NCI-H1105 (cell line): ENCODE data around the gene COX5B.
"Not testable (repeated sequence)": the region's sequence is repeated elsewhere in the genome, so short reads cannot be mapped to it uniquely, and the experiment has no call there.

Experiments used
- DNase-seq: peaks from one replicate; lab custom pipeline; 2025; lab: John Stamatoyannopoulos, UW

Gene COX5B, protein sequence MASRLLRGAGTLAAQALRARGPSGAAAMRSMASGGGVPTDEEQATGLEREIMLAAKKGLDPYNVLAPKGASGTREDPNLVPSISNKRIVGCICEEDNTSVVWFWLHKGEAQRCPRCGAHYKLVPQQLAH

GRCh38 chr2:97645695-97646629, at the start of gene COX5B:
COX5B (plus strand) TSS chr2:97646062; CDS start chr2:97646087, 25 bp downstream.
- DNase-seq = peak; percentile 95

- not testable (repeated sequence) for DNase-seq
Observed at GRCh38 chr2:97596180-97596579, 49.7 kb upstream of the COX5B start.

GRCh38 chr2:97601537-97601936, 44.3 kb upstream of the COX5B start:
- not testable (repeated sequence) for DNase-seq

- not testable (repeated sequence) for DNase-seq
Observed at GRCh38 chr2:97605109-97605508, 40.8 kb upstream of the COX5B start.

DNA sequence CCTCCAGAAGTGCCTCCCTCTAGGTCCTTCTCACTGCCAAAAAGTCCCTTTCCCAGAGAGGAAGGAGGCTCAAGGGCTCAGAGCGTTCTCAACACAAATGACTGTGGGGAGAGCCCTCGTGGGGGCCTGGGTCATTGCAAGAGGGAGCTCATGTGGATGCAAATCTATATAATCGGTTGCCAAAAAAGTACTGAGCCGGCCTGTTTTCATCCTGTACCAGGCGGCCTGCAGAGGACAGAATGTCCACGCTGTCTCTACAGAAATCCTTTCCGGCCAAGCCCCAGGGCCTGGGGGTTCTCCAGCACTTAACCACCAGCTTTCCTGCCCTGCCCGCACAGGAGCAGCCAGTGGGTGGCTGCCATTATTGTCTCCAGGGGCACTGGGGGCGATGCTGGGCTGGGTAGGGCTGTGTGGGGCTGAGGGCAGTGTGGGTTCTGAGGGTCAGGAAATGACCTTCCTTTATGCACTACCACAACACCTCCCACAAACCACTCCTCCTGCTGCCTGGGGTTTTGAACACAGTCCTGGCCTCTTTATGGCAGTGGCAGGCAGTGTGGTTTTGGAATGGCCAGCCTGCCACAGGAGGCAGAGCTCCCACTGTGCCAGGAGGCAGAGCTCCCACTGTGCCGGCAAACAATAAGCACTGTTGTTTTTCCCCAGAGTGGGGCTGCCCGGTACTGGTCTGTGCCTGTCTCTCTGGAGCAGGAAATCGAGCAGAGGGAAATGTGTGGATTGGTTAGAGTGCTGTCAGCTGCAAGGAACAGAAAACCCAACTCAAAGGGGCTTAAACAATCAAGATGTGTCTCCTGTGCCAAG, 40.1 kb upstream of the COX5B start:
- DNase-seq = not testable (repeated sequence)

DNA sequence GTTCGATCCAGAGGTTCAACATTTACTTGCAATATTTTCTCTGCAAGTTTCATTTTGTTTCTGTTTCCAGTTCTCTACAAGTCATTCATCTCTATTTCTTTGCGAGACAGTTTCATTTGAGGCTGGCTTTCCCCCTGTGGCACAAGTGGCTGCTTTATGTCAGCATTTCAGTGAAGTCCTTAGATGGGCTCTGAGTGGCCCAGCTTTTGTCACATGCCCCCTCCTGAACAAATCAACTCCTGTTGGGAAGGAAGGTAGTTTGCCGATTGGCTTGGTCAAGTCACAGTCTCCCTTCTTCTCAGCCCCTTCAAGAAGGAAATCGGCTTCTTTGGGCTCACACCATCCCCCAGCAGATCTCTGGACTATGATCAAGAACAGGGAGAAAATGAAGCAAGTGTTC, 37.1 kb upstream of the COX5B start:
- not testable (repeated sequence) for DNase-seq

DNA sequence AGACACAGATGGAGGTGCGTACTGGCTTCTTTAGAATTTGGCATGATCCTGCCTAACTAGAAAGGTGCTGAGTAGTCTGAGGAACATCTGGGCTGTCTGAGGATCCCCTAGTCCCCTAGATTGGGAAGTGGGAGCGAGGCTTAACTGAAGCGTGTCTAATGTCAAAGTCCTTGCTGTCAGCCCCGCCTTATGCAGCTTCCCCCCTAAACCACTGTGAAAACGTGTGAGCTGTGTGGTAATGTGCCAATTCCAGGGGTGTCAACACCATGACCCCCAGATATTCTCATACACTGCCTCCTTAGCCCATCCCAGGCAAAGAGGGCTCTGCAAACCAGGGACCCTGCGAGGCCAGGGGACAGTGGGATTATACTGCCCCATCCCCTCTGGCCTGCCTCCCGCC, 34.0 kb upstream of the COX5B start:
- not testable (repeated sequence) for DNase-seq

- not testable (repeated sequence) for DNase-seq
Observed at GRCh38 chr2:97615746-97616145, 30.1 kb upstream of the COX5B start.

- no peak for DNase-seq
Observed at GRCh38 chr2:97617911-97618310, 28.0 kb upstream of the COX5B start.

GRCh38 chr2:97618939-97619827, 26.7 kb upstream of the COX5B start:
- DNase-seq = not testable (repeated sequence)

- not testable (repeated sequence) for DNase-seq
Observed at GRCh38 chr2:97620492-97620891, 25.4 kb upstream of the COX5B start.

- not testable (repeated sequence) for DNase-seq
Observed at GRCh38 chr2:97622976-97623375, 22.9 kb upstream of the COX5B start.

- not testable (repeated sequence) for DNase-seq
Observed at GRCh38 chr2:97625354-97626048, 20.4 kb upstream of the COX5B start.

DNA sequence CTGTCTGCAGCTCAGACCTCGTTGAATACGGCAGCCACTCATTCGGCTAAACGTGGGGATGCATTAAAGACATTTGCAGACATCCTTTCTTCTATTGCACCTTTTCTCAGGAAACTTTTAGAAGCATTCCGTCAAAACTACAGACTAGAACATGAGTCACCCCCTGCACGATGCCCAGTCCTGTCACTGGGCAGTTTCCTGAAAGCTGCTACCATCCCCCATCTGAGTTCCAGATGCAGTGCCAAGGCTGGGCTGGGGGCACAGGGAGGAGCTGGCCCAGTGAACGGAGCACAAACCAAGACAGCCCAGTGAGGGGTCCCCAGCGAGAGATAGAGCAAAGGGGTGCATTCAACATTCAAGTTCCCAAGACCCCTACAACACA, 19.8 kb upstream of the COX5B start:
- DNase-seq = not testable (repeated sequence)

DNA sequence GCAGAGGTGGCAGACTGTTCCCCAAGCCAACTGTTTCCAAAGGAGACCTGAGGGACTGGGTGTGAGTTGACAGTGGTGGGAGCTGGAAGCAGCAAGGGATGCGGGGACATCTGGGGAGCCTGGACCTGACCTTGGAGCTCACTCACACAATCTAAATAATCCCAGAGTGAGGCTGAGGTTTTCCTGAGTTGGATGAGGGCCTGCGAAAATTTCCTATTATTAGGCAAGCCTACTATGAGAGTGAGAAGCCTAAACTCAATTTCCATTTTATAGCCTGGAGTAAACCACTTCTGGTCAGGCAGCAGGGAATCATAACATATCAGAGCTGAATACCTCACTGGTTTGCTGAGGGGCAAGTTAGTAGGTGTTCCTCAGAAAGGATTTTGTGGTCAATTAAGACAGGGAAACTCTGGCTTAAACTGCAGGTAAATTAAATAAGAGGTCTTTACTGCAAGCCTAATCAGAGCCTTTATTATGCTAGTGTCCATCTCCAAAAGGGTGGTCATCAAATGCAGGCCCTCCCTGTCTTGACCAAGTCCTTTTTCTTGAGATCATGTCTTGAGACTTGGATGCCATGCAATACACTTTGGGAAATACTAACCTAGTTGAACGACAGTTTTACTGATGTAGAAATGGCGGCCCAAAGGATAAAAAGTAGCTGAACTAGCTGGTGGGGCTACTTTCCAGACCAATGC, 1.7 kb upstream of the COX5B start:
- no peak for DNase-seq

DNA sequence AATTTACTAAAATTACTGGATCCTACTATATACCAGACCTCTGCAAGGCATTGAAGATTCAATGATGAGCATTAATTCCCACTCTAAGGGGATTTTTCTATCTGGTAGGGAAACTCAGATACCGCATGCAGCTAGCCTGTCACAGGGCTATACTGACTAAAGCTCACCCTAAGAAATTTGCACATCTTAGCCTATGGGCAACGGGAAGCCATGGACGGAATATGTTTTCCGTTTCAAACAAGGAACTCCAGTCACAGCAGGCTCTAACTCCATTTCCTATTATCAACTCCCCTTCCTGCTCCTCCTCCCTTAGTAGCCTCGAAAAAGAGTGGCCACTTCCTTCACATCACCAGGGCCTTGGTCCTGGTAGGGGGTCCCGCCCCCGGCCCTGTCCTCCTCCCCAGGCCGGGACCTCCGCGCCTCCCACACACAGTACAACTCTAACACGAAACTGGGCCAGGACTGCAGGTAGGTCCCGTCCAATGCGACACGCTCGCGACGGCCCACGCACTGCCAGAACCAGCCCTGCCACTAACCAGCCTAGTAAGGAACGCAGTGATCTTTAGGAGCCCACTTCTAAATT, 659 bp upstream of the COX5B start:
- no peak for DNase-seq

GRCh38 chr2:97646977-97647376, 1.1 kb downstream of the COX5B start:
- DNase-seq = no peak

GRCh38 chr2:97651114-97651513, 5.3 kb downstream of the COX5B start:
- no peak for DNase-seq

GRCh38 chr2:97653473-97653872, 7.6 kb downstream of the COX5B start:
- no peak for DNase-seq

- no peak for DNase-seq
Observed at GRCh38 chr2:97653874-97654273, 8.0 kb downstream of the COX5B start.
